ENCODE results near the gene MAG. TPM values are rescaled to one million over a fixed set of nuclear protein-coding genes. Genes with fewer than 3 reads are reported as not detected.

Gene MAG
- total RNA-seq, 1 donor = not detected

- H3K4me3 ChIP-seq (ENCODE audit: low read depth, low read length) = peak overlapping the region; percentile 57
- DNase-seq (ENCODE audit: low read depth) = peak; percentile 79
- peak; percentile 53 for TF ChIP-seq CTCF (IDR thresholded peaks at IDR 0.05; ENCODE audit: insufficient read depth, low read depth, low read length)
Observed at GRCh38 chr19:35269438-35270117, 22.4 kb upstream of the MAG start.

GRCh38 chr19:35270381-35270811 is 21.6 kb upstream of the MAG start:
- H3K4me3 ChIP-seq (ENCODE audit: low read depth, low read length) = no peak overlapping the region
- TF ChIP-seq CTCF (IDR thresholded peaks at IDR 0.05; ENCODE audit: insufficient read depth, low read depth, low read length) = no peak
- DNase-seq (ENCODE audit: low read depth) = no peak

- no peak for DNase-seq (ENCODE audit: low read depth)
- TF ChIP-seq CTCF (IDR thresholded peaks at IDR 0.05; ENCODE audit: insufficient read depth, low read depth, low read length) = no peak
- no peak overlapping the region for H3K4me3 ChIP-seq (ENCODE audit: low read depth, low read length)
Observed at GRCh38 chr19:35271546-35271945, 20.4 kb upstream of the MAG start.

GRCh38 chr19:35272122-35272719 is 19.7 kb upstream of the MAG start:
- H3K4me3 ChIP-seq (ENCODE audit: low read depth, low read length) = no peak overlapping the region
- no peak for TF ChIP-seq CTCF (IDR thresholded peaks at IDR 0.05; ENCODE audit: insufficient read depth, low read depth, low read length)
- no peak for DNase-seq (ENCODE audit: low read depth)

GRCh38 chr19:35272954-35273649 is 18.9 kb upstream of the MAG start:
- TF ChIP-seq CTCF (IDR thresholded peaks at IDR 0.05; ENCODE audit: insufficient read depth, low read depth, low read length) = no peak
- no peak for DNase-seq (ENCODE audit: low read depth)

GRCh38 chr19:35273686-35274259 is 18.2 kb upstream of the MAG start:
- DNase-seq (ENCODE audit: low read depth) = no peak
- TF ChIP-seq CTCF (IDR thresholded peaks at IDR 0.05; ENCODE audit: insufficient read depth, low read depth, low read length) = no peak
- no peak overlapping the region for H3K4me3 ChIP-seq (ENCODE audit: low read depth, low read length)

More at GRCh38 chr19:35272954-35273649, 18.9 kb upstream of the MAG start:
- no peak overlapping the region for H3K4me3 ChIP-seq (ENCODE audit: low read depth, low read length)

All from fibroblast of villous mesenchyme (primary cell).